Measurements from ENCODE around the gene C19orf53.

- TF ChIP-seq CTCF (conservative IDR thresholded peaks at IDR 0.05; ENCODE audit: low read depth in 2 of 2) (no peak), EZH2phosphoT487 (IDR thresholded peaks at IDR 0.05; ENCODE audit: unreplicated experiment) (no peak), CREB1 (CRISPR knock-in tag; IDR thresholded peaks at IDR 0.05; ENCODE audit: low read depth) (no peak), EZH2 (IDR thresholded peaks at IDR 0.05; ENCODE audit: low read depth, unreplicated experiment) (no peak), JUNB (IDR thresholded peaks at IDR 0.05; ENCODE audit: unreplicated experiment) (no peak), REST (IDR thresholded peaks at IDR 0.05; ENCODE audit: unreplicated experiment) (no peak), POLR2AphosphoS5 (IDR thresholded peaks at IDR 0.05; ENCODE audit: low read depth) (no peak), ETS1 (IDR thresholded peaks at IDR 0.05) (no peak), STAT1 (IDR thresholded peaks at IDR 0.05; ENCODE audit: unreplicated experiment) (no peak), ZNF462 (CRISPR knock-in tag; IDR thresholded peaks at IDR 0.05) (no peak)
Observed at GRCh38 chr19:13782537-13782936, 8.3 kb downstream of the C19orf53 start.

Data from GM23338 (cell line).